Lung (tissue), 12 donors: ENCODE data around the gene ARID4B. TPM values are rescaled to one million over a fixed set of nuclear protein-coding genes. Genes with fewer than 3 reads are reported as not detected.

Source experiments
- ATAC-seq: fragments of 200-7000 bp; cut with Tn5 transposase; one replicate; pipeline ENCODE4 v1.9.1; 2020; ENCODE audit warnings: moderate number of reproducible peaks; ENCODE audit not compliant: insufficient read depth, low FRiP score
- DNase-seq, 3 donors: peaks; one replicate each; pipeline ENCODE4 v3.0.0-alpha.2; 2013 to 2017
- H3K27ac ChIP-seq, 2 donors: one replicate each; pipeline ENCODE4 v1.5.1; 2013; ENCODE audit warnings: mild to moderate bottlenecking in 2 of 2, moderate library complexity in 2 of 2, control low read depth in 1 of 2, inconsistent platforms in 1 of 2, low read depth in 1 of 2, low read length in 1 of 2
- H3K27me3 ChIP-seq, 3 donors: one replicate each; pipeline ENCODE4 v1.5.1; 2013; ENCODE audit warnings: low read length in 2 of 3; ENCODE audit not compliant: control insufficient read depth in 3 of 3, insufficient read depth in 3 of 3
- H3K36me3 ChIP-seq, 4 donors: one replicate each; pipeline ENCODE4 v1.5.1; 2013; ENCODE audit warnings: low read length in 4 of 4, mild to moderate bottlenecking in 1 of 4, moderate library complexity in 1 of 4; ENCODE audit not compliant: control insufficient read depth in 4 of 4, insufficient read depth in 4 of 4
- H3K4me1 ChIP-seq, 5 donors: one replicate each; pipeline ENCODE4 v1.5.1; 2013; ENCODE audit warnings: low read length in 5 of 5, mild to moderate bottlenecking in 2 of 5, moderate library complexity in 1 of 5; ENCODE audit not compliant: control insufficient read depth in 5 of 5, insufficient read depth in 5 of 5
- H3K4me3 ChIP-seq: one replicate; pipeline ENCODE4 v1.5.1; 2013; ENCODE audit warnings: mild to moderate bottlenecking, control low read depth, moderate library complexity
- H3K9ac ChIP-seq, 2 donors: one replicate each; pipeline ENCODE4 v1.5.1; 2013; ENCODE audit warnings: low read length in 2 of 2, control low read depth in 1 of 2; ENCODE audit not compliant: insufficient read depth in 1 of 2
- H3K9me3 ChIP-seq, 4 donors: one replicate each; pipeline ENCODE4 v1.5.1; 2013; ENCODE audit warnings: low read length in 3 of 4, mild to moderate bottlenecking in 1 of 4, moderate library complexity in 1 of 4; ENCODE audit not compliant: control insufficient read depth in 4 of 4, insufficient read depth in 3 of 4
- WGBS, 2 donors: extraction: QIAGEN DNeasy Blood & Tissue Kit; methylation state at CpG; one replicate each; pipeline ENCODE4 v1.1.7; 2013; 5-methylcytosine and 5-hydroxymethylcytosine counted together
- polyA plus RNA-seq, 2 donors: library from polyadenylated mRNA; stranded (reverse); fragments of 200-250 nt; gene quantifications; one replicate each; pipeline ENCODE4 v1.2.1, GENCODE V29; 2013
- total RNA-seq, 2 donors: library from RNA; depleted of rRNA in 1 of 2; stranded (reverse); fragments of >200 nt in 1 of 2; gene quantifications; one replicate each; pipeline ENCODE4 v1.2.1, GENCODE V29; 2014 to 2021
- TF ChIP-seq, protein P1 (sequence below): IDR thresholded peaks from 2 replicates; pipeline ENCODE4 v1.5.1; 2012; ENCODE audit warnings: mild to moderate bottlenecking; ENCODE audit errors: control extremely low read depth, extremely low read depth
- donor health status: control.
- donor health status: control.
- donor health status: Bipolar disorder and iron deficiency.
- donor health status: healthy.
- donor health status: DM: yes; HTN: yes; CAD: no.

The ARID4B gene
- total and polyA plus RNA-seq, 4 donors: 15.8 to 99.7 (median 23.0) TPM

DNA sequence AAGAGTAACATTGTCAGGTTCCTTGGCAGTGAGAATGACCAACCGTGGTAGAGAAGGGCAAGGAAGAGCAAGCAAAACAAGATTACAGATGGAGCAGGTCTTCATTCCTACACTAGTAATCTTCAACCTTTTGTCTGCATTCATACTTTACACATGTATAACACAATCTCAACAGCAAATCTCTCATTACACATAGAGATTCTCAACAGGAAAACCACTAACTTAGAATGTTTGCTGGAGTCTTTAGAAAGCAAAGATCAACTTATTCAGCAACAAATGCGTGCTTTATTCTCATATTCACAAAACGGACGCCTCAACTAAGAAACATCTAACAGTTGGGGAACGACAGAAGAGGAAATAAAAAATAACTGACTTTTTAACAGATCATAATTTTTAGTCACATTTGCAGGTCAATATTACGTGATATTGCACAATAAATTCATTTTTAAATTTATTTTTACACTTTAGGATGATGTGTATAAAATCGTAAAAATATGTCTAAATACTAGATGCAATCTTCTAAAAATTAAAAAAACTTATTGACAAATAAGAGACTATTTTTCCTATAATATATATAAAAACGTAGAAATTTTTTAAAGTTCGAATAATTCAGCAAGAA is 82.9 kb downstream of the ARID4B start:
- no peaks in the 10 kb centered on the region for H3K9me3 ChIP-seq
- no peak for DNase-seq
- no peak for ATAC-seq
- no peak overlapping the region for H3K4me3 ChIP-seq
- H3K36me3 ChIP-seq: peaks cover 0 to 14% (median 5%) of the 10 kb centered on the region in 4 donors
- no peak overlapping the region for H3K27ac ChIP-seq
- no peaks in the 10 kb centered on the region for H3K27me3 ChIP-seq
- WGBS, 2 donors: 56 to 78% methylated on average over 9 of the region's 9 CpGs
- TF ChIP-seq, protein P1, sequence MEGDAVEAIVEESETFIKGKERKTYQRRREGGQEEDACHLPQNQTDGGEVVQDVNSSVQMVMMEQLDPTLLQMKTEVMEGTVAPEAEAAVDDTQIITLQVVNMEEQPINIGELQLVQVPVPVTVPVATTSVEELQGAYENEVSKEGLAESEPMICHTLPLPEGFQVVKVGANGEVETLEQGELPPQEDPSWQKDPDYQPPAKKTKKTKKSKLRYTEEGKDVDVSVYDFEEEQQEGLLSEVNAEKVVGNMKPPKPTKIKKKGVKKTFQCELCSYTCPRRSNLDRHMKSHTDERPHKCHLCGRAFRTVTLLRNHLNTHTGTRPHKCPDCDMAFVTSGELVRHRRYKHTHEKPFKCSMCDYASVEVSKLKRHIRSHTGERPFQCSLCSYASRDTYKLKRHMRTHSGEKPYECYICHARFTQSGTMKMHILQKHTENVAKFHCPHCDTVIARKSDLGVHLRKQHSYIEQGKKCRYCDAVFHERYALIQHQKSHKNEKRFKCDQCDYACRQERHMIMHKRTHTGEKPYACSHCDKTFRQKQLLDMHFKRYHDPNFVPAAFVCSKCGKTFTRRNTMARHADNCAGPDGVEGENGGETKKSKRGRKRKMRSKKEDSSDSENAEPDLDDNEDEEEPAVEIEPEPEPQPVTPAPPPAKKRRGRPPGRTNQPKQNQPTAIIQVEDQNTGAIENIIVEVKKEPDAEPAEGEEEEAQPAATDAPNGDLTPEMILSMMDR: no peak
- H3K4me1 ChIP-seq: no peaks in the 10 kb centered on the region
- no peak overlapping the region for H3K9ac ChIP-seq

DNA sequence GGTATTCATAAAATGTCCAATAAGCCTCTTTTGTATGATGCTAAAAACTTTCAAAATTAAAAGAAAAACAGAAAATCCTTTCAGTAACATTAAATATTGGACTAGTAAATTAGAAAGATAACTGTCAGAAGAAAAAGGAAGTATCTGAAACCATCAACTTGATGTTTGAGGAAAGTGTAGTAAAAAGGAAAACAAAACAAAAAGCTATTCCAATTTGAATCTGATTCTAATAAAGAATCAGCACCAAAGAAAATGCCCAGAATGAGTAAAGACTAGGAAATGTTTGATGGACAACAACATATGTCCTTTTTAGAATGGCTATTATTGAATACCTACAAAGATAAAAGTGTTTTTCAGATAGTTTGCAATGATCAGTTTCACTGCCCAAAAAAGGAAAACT is 87.0 kb downstream of the ARID4B start:
- Histone ChIP-seq H3K4me1 (no peaks in the 10 kb centered on the region), H3K27me3 (no peaks in the 10 kb centered on the region), H3K27ac (no peak overlapping the region), H3K9me3 (no peaks in the 10 kb centered on the region), H3K9ac (no peak overlapping the region), H3K4me3 (no peak overlapping the region), H3K36me3 (peaks cover 0 to 20% (median 3%) of the 10 kb centered on the region in 4 donors)
- DNase-seq (no peak), ATAC-seq (no peak)
- TF ChIP-seq, protein P1: no peak

DNA sequence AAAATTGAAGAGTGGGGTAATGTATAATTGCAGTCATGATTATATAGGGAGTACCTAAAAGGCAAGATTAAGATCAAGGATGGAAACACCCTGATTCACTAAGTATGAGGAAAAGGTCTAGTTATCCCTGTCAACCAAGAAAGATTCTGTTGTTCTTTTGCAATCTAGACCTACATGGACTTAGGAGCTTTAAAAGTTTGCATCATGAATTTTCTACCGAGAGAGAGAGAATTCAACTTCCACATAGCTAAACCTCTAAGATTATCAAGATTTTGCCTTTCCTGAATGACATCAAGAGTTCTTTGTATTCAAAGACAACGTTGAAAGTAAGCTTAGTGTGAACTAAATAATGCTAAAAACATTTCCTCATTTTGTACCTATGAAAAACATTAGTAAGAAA is 88.1 kb downstream of the ARID4B start:
- no peak for ATAC-seq
- TF ChIP-seq, protein P1: no peak
- peaks cover 0 to 16% (median 6%) of the 10 kb centered on the region in 4 donors for H3K36me3 ChIP-seq
- no peak overlapping the region for H3K27ac ChIP-seq
- H3K4me3 ChIP-seq: no peak overlapping the region
- no peaks in the 10 kb centered on the region for H3K4me1 ChIP-seq
- no peak for DNase-seq
- no peaks in the 10 kb centered on the region for H3K27me3 ChIP-seq
- no peak overlapping the region for H3K9ac ChIP-seq
- no peaks in the 10 kb centered on the region for H3K9me3 ChIP-seq
- WGBS, 2 donors: 9 to 26% methylated on average over 2 of the region's 2 CpGs

DNA sequence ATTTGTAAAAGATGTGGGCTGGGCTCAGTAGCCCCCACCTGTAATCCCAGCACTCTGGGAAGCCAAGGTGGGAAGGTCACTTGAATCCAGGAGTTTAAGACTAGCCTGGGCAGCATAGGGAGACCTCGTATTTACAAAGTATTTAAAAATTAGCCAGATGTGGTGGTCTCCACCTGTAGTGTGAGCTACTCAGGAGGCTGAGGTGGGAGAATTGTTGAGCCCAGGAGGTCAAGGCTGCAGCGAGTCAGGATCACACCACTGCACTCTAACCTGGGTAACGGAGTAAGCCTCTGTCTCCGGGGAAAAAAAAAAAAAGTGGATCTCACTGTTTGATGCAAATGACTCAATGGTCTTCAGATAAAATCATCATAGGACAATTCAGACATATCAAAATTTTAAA is 89.4 kb downstream of the ARID4B start:
- no peaks in the 10 kb centered on the region for H3K9me3 ChIP-seq
- no peak overlapping the region for H3K27ac ChIP-seq
- H3K4me3 ChIP-seq: no peak overlapping the region
- H3K36me3 ChIP-seq: peaks cover 0 to 14% (median 6%) of the 10 kb centered on the region in 4 donors
- DNase-seq (no peak), ATAC-seq (no peak)
- no peaks in the 10 kb centered on the region for H3K27me3 ChIP-seq
- H3K9ac ChIP-seq: no peak overlapping the region
- WGBS, 2 donors: 97% methylated on average over 4 of the region's 4 CpGs
- no peaks in the 10 kb centered on the region for H3K4me1 ChIP-seq
- TF ChIP-seq, protein P1: no peak
